ENCODE data around the gene ARMC9.

DNA sequence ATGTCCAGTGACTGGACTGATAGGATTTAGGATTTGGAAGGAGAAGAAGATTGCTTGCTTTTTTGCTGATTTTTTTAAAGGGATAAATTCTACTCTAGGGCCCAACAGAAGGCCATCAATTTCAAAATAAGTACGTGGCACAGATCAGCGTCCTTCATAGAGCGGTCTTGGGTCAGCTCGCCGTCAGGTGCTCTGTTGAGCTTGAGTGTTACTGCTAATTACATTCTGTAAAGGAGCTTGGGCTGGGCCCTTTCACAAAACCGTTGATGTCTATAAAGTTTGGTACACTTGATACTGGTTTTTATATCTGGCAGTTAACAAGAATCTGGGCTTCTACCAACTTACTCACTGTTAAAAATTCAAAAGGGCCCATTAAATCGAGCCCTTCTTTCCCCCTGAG is 45.4 kb downstream of the ARMC9 start:
- TF ChIP-seq, protein P1, sequence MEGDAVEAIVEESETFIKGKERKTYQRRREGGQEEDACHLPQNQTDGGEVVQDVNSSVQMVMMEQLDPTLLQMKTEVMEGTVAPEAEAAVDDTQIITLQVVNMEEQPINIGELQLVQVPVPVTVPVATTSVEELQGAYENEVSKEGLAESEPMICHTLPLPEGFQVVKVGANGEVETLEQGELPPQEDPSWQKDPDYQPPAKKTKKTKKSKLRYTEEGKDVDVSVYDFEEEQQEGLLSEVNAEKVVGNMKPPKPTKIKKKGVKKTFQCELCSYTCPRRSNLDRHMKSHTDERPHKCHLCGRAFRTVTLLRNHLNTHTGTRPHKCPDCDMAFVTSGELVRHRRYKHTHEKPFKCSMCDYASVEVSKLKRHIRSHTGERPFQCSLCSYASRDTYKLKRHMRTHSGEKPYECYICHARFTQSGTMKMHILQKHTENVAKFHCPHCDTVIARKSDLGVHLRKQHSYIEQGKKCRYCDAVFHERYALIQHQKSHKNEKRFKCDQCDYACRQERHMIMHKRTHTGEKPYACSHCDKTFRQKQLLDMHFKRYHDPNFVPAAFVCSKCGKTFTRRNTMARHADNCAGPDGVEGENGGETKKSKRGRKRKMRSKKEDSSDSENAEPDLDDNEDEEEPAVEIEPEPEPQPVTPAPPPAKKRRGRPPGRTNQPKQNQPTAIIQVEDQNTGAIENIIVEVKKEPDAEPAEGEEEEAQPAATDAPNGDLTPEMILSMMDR (IDR thresholded peaks at IDR 0.05) = no peak
- no peak for TF ChIP-seq POLR2A (IDR thresholded peaks at IDR 0.05)

Data from body of pancreas (tissue), 4 donors.